NT2/D1 (cell line): ENCODE measurements around the gene C11orf16.
A peak's percentile ranks its signal among the peaks of the same experiment; 100 is the strongest.

Source experiments
- DNase-seq: peaks from one replicate; pipeline ENCODE4 v3.0.0-alpha.2; 2011; ENCODE audit warnings: low read depth, low spot score
- H3K27me3 ChIP-seq: 2 replicates; pipeline ENCODE4 v1.6.0; 2011; ENCODE audit warnings: mild to moderate bottlenecking; ENCODE audit not compliant: insufficient read length, insufficient read depth
- H3K36me3 ChIP-seq: 2 replicates; pipeline ENCODE4 v1.6.1; 2011; ENCODE audit warnings: mild to moderate bottlenecking, low read length, mixed read lengths; ENCODE audit not compliant: insufficient read depth, insufficient read length
- H3K4me1 ChIP-seq: 2 replicates; pipeline ENCODE4 v1.5.1; 2011; ENCODE audit not compliant: insufficient read depth, insufficient read length
- H3K4me3 ChIP-seq: 2 replicates; pipeline ENCODE4 v1.5.1; 2011; ENCODE audit warnings: low read depth; ENCODE audit not compliant: insufficient read length
- H3K9ac ChIP-seq: 2 replicates; pipeline ENCODE4 v1.6.0; 2011; ENCODE audit warnings: low read depth; ENCODE audit not compliant: insufficient read length
- H3K9me3 ChIP-seq: 2 replicates; pipeline ENCODE4 v1.5.1; 2011; ENCODE audit warnings: mild to moderate bottlenecking, low read length; ENCODE audit not compliant: insufficient read depth
- SUZ12 ChIP-seq: IDR thresholded peaks from 2 replicates; pipeline ENCODE4 v1.6.1; 2011; ENCODE audit not compliant: insufficient read length, insufficient read depth; ENCODE audit errors: extremely low read depth
- YY1 ChIP-seq: IDR thresholded peaks from 2 replicates; pipeline ENCODE4 v1.6.1; 2011; ENCODE audit not compliant: insufficient read length, insufficient read depth
- ZNF274 ChIP-seq: IDR thresholded peaks from 2 replicates; pipeline ENCODE4 v1.6.1; 2011; ENCODE audit warnings: mild to moderate bottlenecking, low read depth, low read length

Gene C11orf16

GRCh38 chr11:8964324-8965320, 31.9 kb upstream of the C11orf16 start, which contains the start of gene TMEM9B:
TSS of gene TMEM9B (minus strand) at chr11:8964442. CDS start at chr11:8964313, 129 bp downstream.
- Histone ChIP-seq H3K36me3 (no peaks in the 10 kb centered on the region), H3K4me1 (no peaks in the 10 kb centered on the region), H3K9me3 (no peaks in the 10 kb centered on the region), H3K27me3 (no peaks in the 10 kb centered on the region), H3K9ac (peak within 1 kb of the TSS; percentile 94), H3K4me3 (peak within 1 kb of the TSS; percentile 80)
- DNase-seq = peak; percentile 61
- no peak for TF ChIP-seq YY1
- TF ChIP-seq SUZ12 = no peak
- no peak for TF ChIP-seq ZNF274

- TF ChIP-seq YY1 (no peak), ZNF274 (no peak), SUZ12 (no peak)
- H3K36me3 ChIP-seq = peaks cover 3% of the 10 kb centered on the region
- no peaks in the 10 kb centered on the region for H3K9me3 ChIP-seq
- peak overlapping the region; percentile 80 for H3K4me3 ChIP-seq
- no peaks in the 10 kb centered on the region for H3K27me3 ChIP-seq
- H3K9ac ChIP-seq = peak overlapping the region; percentile 94
- peak; percentile 32 for DNase-seq
- no peaks in the 10 kb centered on the region for H3K4me1 ChIP-seq
Measured at GRCh38 chr11:8963569-8964323, 31.0 kb upstream of the C11orf16 start.

- TF ChIP-seq YY1 = no peak
- no peak for TF ChIP-seq ZNF274
- no peak for TF ChIP-seq SUZ12
- H3K4me3 ChIP-seq = no peak overlapping the region
- peaks cover 3% of the 10 kb centered on the region for H3K36me3 ChIP-seq
- H3K4me1 ChIP-seq = no peaks in the 10 kb centered on the region
- H3K27me3 ChIP-seq = no peaks in the 10 kb centered on the region
- H3K9me3 ChIP-seq = no peaks in the 10 kb centered on the region
- no peak overlapping the region for H3K9ac ChIP-seq
- no peak for DNase-seq
Measured at GRCh38 chr11:8962841-8963240, 30.1 kb upstream of the C11orf16 start.

- Histone ChIP-seq H3K4me1 (no peaks in the 10 kb centered on the region), H3K9me3 (no peaks in the 10 kb centered on the region), H3K36me3 (peaks cover 3% of the 10 kb centered on the region), H3K9ac (no peak overlapping the region), H3K27me3 (no peaks in the 10 kb centered on the region), H3K4me3 (no peak overlapping the region)
- TF ChIP-seq SUZ12 = no peak
- TF ChIP-seq YY1 = no peak
- no peak for TF ChIP-seq ZNF274
- no peak for DNase-seq
Measured at GRCh38 chr11:8961401-8961800, 28.7 kb upstream of the C11orf16 start.

GRCh38 chr11:8959546-8960166, 26.9 kb upstream of the C11orf16 start:
- DNase-seq = peak; percentile 59
- H3K27me3 ChIP-seq = no peaks in the 10 kb centered on the region
- TF ChIP-seq ZNF274 (no peak), SUZ12 (no peak), YY1 (no peak)

GRCh38 chr11:8956860-8957259, 24.1 kb upstream of the C11orf16 start:
- TF ChIP-seq ZNF274 (no peak), SUZ12 (no peak), YY1 (no peak)
- Histone ChIP-seq H3K4me3 (no peak overlapping the region), H3K36me3 (peaks cover 13% of the 10 kb centered on the region), H3K9me3 (no peaks in the 10 kb centered on the region), H3K27me3 (no peaks in the 10 kb centered on the region), H3K9ac (no peak overlapping the region), H3K4me1 (no peaks in the 10 kb centered on the region)
- DNase-seq = no peak

More at GRCh38 chr11:8959546-8960166, 26.9 kb upstream of the C11orf16 start:
- no peaks in the 10 kb centered on the region for H3K4me1 ChIP-seq
- peaks cover 9% of the 10 kb centered on the region for H3K36me3 ChIP-seq
- no peak overlapping the region for H3K4me3 ChIP-seq
- no peak overlapping the region for H3K9ac ChIP-seq
- no peaks in the 10 kb centered on the region for H3K9me3 ChIP-seq
